ENCODE data around the gene ZSCAN12. TPM values are rescaled to one million over a fixed set of nuclear protein-coding genes. Genes with fewer than 3 reads are reported as not detected.

ZSCAN12 gene
- total and polyA plus RNA-seq, 4 donors, result 1.4 to 17.7 (median 3.8) TPM

DNA sequence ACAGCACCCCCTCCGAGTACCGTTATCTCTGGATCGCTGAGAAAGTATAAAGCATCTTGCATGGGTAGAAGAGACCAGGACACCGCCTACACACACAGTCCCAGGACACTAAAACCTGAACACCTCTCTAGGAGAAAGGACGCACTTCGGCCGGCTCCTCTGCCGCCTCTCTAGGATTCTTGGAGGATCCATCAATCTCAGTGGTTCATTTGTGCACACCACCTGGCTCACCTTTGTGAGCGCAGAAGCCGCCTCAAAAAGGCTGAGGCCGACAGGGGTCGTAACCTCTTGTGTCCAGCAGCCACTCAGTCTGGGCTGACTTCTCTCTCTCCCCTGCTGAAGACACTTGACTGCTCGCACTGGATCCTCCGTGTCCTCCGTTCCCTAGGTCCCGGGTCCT, 30.2 kb upstream of the ZSCAN12 start:
- Histone ChIP-seq H3K27me3 (ENCODE audit: control insufficient read depth in 3 of 3, insufficient read depth in 3 of 3, low read length in 2 of 3) (no peaks in the 10 kb centered on the region), H3K36me3 (ENCODE audit: control insufficient read depth in 4 of 4, insufficient read depth in 4 of 4, low read length in 4 of 4) (peaks cover 6 to 22% (median 16%) of the 10 kb centered on the region in 4 donors), H3K27ac (ENCODE audit: low read depth in 1 of 2, low read length in 1 of 2) (no peak overlapping the region), H3K4me1 (ENCODE audit: control insufficient read depth in 5 of 5, insufficient read depth in 5 of 5, low read length in 5 of 5) (no peaks in the 10 kb centered on the region), H3K9me3 (ENCODE audit: control insufficient read depth in 4 of 4, insufficient read depth in 3 of 4, low read length in 3 of 4) (peaks cover 0 to 6% (median under 1%) of the 10 kb centered on the region in 4 donors), H3K4me3 (no peak overlapping the region), H3K9ac (ENCODE audit: insufficient read depth in 1 of 2, low read length in 2 of 2) (no peak overlapping the region)
- TF ChIP-seq, protein P1, sequence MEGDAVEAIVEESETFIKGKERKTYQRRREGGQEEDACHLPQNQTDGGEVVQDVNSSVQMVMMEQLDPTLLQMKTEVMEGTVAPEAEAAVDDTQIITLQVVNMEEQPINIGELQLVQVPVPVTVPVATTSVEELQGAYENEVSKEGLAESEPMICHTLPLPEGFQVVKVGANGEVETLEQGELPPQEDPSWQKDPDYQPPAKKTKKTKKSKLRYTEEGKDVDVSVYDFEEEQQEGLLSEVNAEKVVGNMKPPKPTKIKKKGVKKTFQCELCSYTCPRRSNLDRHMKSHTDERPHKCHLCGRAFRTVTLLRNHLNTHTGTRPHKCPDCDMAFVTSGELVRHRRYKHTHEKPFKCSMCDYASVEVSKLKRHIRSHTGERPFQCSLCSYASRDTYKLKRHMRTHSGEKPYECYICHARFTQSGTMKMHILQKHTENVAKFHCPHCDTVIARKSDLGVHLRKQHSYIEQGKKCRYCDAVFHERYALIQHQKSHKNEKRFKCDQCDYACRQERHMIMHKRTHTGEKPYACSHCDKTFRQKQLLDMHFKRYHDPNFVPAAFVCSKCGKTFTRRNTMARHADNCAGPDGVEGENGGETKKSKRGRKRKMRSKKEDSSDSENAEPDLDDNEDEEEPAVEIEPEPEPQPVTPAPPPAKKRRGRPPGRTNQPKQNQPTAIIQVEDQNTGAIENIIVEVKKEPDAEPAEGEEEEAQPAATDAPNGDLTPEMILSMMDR (IDR thresholded peaks at IDR 0.05; ENCODE audit: control extremely low read depth, extremely low read depth), result no peak
- WGBS, 2 donors, result 94 to 96% methylated on average over 16 of the region's 16 CpGs
- DNase-seq (no peak), ATAC-seq (ENCODE audit: insufficient read depth, low FRiP score) (no peak)

DNA sequence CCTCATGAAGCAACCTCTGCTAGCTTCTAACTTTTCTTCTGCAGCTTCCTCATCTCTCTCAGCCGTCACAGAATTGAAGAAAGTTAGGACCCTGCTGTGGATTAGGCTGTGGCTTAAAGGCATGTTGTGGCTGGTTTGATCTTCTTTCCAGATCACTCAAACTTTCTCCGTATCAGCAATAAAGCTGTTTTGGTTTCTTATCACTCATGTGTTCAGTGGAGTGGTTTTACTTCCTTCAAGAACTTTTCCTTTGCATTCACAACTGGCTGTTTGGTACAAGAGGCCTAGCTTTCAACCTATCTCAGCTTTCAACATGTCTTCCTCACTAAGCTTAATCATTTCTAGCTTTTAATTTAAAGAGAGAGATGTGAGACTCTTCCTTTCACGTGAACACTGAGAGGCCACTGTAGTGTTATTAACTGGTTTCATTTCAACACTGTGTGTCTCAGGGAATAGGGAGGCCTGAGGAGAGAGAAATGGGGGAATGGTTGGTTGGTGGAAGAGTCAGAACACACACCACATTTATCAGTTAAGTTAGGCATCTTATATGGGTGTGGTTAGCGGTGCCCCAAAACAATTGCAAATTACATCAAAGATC, 26.5 kb upstream of the ZSCAN12 start:
- ATAC-seq (ENCODE audit: insufficient read depth, low FRiP score) (no peak), DNase-seq (no peak)
- 84 to 88% methylated on average over 4 of the region's 4 CpGs for WGBS, 2 donors
- Histone ChIP-seq H3K4me1 (ENCODE audit: control insufficient read depth in 5 of 5, insufficient read depth in 5 of 5, low read length in 5 of 5) (no peaks in the 10 kb centered on the region), H3K9ac (ENCODE audit: insufficient read depth in 1 of 2, low read length in 2 of 2) (no peak overlapping the region), H3K36me3 (ENCODE audit: control insufficient read depth in 4 of 4, insufficient read depth in 4 of 4, low read length in 4 of 4) (peaks cover 5 to 16% (median 8%) of the 10 kb centered on the region in 4 donors), H3K27ac (ENCODE audit: low read depth in 1 of 2, low read length in 1 of 2) (no peak overlapping the region), H3K9me3 (ENCODE audit: control insufficient read depth in 4 of 4, insufficient read depth in 3 of 4, low read length in 3 of 4) (peaks cover 0 to 6% (median 0%) of the 10 kb centered on the region in 4 donors), H3K27me3 (ENCODE audit: control insufficient read depth in 3 of 3, insufficient read depth in 3 of 3, low read length in 2 of 3) (no peaks in the 10 kb centered on the region), H3K4me3 (no peak overlapping the region)
- TF ChIP-seq, protein P1 (IDR thresholded peaks at IDR 0.05; ENCODE audit: control extremely low read depth, extremely low read depth), result no peak

DNA sequence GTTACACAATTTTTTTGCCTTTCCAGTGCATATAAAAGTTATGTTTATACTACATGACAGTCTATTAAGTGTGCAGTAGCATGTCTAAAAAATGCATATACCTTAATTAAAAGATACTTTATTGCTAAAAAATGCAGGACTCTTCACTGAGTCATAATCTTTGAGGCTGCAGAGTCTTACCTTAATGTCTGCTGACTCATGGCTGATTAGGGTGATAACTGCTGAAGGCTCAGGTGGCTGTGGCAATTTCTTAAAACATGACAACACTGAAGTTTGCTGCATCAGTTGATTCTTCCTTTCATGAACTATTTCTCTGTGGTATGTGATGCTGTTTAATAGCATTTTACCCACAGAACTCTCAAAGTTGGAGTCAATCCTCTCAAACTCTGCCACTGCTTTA, 24.6 kb upstream of the ZSCAN12 start:
- Histone ChIP-seq H3K4me1 (ENCODE audit: control insufficient read depth in 5 of 5, insufficient read depth in 5 of 5, low read length in 5 of 5) (no peaks in the 10 kb centered on the region), H3K27me3 (ENCODE audit: control insufficient read depth in 3 of 3, insufficient read depth in 3 of 3, low read length in 2 of 3) (no peaks in the 10 kb centered on the region), H3K9me3 (ENCODE audit: control insufficient read depth in 4 of 4, insufficient read depth in 3 of 4, low read length in 3 of 4) (peaks cover 0 to 6% (median 0%) of the 10 kb centered on the region in 4 donors), H3K4me3 (no peak overlapping the region), H3K9ac (ENCODE audit: insufficient read depth in 1 of 2, low read length in 2 of 2) (no peak overlapping the region), H3K36me3 (ENCODE audit: control insufficient read depth in 4 of 4, insufficient read depth in 4 of 4, low read length in 4 of 4) (peaks cover 2 to 16% (median 7%) of the 10 kb centered on the region in 4 donors), H3K27ac (ENCODE audit: low read depth in 1 of 2, low read length in 1 of 2) (no peak overlapping the region)
- TF ChIP-seq, protein P1 (IDR thresholded peaks at IDR 0.05; ENCODE audit: control extremely low read depth, extremely low read depth), result no peak
- ATAC-seq (ENCODE audit: insufficient read depth, low FRiP score) (no peak), DNase-seq (no peak)

DNA sequence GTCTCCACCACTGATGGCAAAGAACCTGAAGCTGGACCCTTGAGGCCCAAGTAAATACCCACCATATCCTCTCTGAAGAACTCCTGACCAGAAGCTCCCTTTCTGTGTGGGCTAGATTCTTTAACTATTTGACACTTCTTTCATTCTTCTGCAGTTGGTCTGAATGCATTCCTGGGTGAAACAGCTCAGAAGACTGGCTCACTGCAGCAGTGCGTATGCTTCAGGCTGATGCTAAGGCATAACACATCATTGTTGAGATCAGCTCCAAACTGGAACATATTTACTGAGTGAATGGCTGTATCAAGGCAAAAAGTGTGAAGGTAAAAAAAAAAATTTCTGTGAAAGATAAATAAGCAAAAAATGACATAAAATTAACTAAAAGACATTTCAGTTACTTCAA, 24.0 kb upstream of the ZSCAN12 start:
- Histone ChIP-seq H3K36me3 (ENCODE audit: control insufficient read depth in 4 of 4, insufficient read depth in 4 of 4, low read length in 4 of 4) (peaks cover 2 to 16% (median 7%) of the 10 kb centered on the region in 4 donors), H3K9me3 (ENCODE audit: control insufficient read depth in 4 of 4, insufficient read depth in 3 of 4, low read length in 3 of 4) (peaks cover 0 to 6% (median 0%) of the 10 kb centered on the region in 4 donors), H3K9ac (ENCODE audit: insufficient read depth in 1 of 2, low read length in 2 of 2) (no peak overlapping the region), H3K4me1 (ENCODE audit: control insufficient read depth in 5 of 5, insufficient read depth in 5 of 5, low read length in 5 of 5) (no peaks in the 10 kb centered on the region), H3K27ac (ENCODE audit: low read depth in 1 of 2, low read length in 1 of 2) (no peak overlapping the region), H3K27me3 (ENCODE audit: control insufficient read depth in 3 of 3, insufficient read depth in 3 of 3, low read length in 2 of 3) (no peaks in the 10 kb centered on the region), H3K4me3 (no peak overlapping the region)
- 98 to 100% methylated on average over 1 of the region's 1 CpG for WGBS, 2 donors
- no peak for ATAC-seq (ENCODE audit: insufficient read depth, low FRiP score)
- DNase-seq, result no peak
- TF ChIP-seq, protein P1 (IDR thresholded peaks at IDR 0.05; ENCODE audit: control extremely low read depth, extremely low read depth), result no peak
